Activated CD4-positive, CD25-positive, alpha-beta regulatory T cell treated with anti-CD3 and anti-CD28 coated beads, Interleukin-2, amount 50 U/mL, for 16 hours (primary cell): ENCODE results near the gene USP30.
A peak's percentile ranks its signal among the peaks of the same experiment; 100 is the strongest.
"Not testable (repeated sequence)": the region's sequence is repeated elsewhere in the genome, so short reads cannot be mapped to it uniquely, and the experiment has no call there.

Experiments
- DNase-seq: peaks from one replicate; pipeline ENCODE4 v3.0.0-alpha.2; 2020; ENCODE audit warnings: low read depth, low spot score

USP30 gene, protein sequence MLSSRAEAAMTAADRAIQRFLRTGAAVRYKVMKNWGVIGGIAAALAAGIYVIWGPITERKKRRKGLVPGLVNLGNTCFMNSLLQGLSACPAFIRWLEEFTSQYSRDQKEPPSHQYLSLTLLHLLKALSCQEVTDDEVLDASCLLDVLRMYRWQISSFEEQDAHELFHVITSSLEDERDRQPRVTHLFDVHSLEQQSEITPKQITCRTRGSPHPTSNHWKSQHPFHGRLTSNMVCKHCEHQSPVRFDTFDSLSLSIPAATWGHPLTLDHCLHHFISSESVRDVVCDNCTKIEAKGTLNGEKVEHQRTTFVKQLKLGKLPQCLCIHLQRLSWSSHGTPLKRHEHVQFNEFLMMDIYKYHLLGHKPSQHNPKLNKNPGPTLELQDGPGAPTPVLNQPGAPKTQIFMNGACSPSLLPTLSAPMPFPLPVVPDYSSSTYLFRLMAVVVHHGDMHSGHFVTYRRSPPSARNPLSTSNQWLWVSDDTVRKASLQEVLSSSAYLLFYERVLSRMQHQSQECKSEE

DNA sequence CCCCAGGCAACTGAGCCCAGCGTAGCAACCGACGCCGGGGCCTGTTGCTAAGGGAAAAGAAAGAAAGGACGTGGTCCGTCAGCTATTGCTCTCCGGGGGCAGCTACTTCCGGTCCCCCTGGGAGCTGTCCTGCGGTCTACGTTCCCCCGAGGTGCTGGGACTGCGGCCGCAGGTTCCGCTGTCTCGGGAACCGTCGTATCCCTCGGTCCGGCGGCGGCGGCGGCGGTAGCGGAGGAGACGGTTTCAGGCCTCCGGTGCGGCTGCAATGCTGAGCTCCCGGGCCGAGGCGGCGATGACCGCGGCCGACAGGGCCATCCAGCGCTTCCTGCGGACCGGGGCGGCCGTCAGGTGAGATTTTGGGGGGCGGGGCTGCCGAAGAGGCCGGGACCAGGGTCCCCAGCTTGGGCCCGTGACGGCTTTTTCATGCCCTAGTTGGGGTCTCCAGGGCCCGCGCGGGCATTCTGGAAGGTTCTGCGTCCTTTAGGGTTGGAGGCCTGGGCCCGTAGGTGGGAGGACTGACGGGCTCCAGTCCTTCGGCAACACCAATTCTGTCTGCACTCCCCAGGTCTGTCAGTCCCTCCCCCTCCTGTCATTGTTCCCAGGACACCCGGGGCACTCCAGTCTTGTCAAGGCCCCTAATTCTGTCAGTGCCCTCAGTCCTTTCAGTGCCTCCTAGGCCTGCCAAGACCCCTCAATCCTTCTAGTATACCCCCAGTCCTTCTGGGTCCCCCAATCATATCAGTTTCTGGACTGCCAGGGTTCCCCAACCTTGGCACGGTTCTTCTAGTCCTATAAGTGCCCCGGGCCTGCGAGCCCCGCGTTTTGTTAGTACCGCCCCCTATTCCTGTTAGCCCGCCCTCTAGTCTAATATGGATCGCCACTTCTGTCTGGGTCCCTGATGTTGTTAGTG, at the start of gene USP30:
TSS of gene USP30 (plus strand) at position 163 of the 910 bp plus-strand sequence. CDS start at position 266, 103 bp downstream.
- peak; percentile 64 for DNase-seq

DNA sequence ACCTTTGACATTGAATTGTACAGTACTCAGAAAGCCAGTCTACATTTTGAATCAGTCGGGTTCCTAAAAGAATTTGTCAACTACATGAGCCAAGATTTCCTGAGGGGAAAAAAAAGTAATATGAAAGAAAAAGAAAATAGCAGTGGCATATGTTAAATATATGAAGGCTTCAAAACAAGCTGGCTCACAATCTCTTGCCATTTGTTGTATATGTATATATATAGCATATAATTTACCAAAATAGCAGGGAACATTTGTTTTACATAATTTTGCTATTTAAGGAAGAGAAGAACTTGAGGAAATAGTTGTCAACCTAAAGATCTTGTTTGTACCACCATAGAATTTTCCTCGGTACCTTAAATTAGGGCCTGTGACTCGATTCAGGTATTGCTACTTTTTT, 48.4 kb upstream of the USP30 start:
- DNase-seq = no peak

DNA sequence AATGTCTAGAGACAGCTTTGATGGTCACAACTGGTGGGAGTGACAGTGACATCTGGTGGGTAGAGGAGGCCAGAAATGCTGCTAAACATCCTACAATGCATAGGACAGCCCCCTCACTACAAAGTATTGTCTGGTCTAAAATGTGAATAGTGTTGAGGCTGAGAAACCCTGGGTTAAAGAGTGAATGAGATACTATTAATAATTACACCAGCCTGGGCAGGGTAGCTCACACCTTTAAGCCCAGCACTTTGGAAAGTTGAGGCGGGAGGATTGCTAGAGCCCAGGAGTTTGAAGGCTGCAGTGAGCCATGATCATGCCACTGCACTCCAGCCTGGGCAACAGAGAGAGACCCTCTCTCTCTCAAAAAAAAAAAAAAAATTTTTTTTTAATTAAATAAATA, 42.6 kb upstream of the USP30 start:
- no peak for DNase-seq

DNA sequence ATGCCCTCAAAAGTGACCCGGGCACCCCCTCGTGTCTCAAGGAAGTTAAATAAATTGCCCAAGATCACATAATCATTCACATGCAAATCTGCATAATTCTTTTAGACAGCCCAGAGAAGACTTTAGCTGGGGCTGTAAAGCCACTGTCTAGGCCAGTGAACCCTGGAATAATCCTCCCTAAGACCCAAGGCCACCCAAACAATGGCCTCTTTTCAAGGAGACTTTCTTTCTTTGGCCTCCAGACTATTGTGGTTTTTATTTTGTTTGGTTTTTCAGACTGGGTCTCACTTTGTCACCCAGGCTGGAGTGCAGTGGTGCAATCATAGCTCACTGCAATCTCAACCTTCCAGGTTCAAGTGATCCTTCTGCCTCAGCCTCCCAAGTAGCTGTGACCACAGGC, 42.1 kb upstream of the USP30 start:
- DNase-seq = no peak

DNA sequence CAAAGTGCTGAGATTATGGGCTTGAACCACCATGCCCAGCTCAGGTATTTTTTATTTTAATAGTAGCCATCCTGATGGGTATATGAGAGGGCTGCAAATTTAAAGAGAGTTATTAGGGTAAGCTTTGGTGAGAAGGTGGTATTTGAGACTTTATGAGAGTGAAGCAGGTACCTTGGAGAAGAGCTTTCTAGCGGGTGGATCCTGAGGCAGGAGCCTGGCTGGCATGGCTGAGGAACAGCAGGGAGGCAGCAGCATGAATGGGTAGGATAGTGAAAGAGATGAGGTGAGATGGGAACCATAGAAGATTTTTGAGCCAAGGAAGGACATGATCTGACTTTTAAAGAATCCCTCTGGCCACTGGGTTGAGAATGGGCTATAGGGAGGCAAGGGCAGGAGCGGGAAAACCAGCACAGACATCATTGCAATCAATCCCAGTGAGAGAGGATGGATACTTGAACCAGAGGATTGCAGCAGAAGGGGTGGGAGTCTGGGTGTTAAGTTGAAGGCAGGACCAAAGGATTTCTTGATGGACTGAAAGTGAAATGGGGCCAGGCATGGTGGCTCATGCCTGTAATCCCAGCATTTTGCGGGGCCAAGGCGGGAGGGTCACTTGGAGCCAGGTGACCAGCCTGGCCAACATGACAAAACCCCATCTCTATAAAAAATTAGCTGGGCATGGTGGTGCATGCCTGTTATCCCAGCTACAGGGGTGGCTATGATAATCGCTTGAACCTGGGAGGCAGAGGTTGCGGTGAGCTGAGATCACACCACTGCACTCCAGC, 37.2 kb upstream of the USP30 start:
- no peak for DNase-seq

DNA sequence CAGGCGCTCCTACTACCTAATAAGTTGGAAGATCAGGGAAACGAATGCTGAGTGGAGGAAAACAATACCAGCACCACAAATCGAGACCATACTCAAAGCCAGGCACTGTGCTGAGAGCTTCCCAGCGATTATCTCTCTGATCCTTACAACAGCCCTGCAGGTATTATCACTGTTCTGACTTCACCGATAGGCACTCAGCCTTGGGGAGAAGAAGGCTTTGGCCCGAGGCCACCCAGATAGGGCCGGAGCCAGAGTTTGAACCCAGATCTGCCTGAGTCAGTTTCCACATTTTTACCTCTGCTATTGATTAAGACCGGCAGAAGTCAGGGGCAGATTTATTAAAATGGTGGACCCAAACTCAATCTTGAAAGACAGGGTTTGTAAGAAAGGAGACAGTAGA, 36.4 kb upstream of the USP30 start:
- DNase-seq = no peak

DNA sequence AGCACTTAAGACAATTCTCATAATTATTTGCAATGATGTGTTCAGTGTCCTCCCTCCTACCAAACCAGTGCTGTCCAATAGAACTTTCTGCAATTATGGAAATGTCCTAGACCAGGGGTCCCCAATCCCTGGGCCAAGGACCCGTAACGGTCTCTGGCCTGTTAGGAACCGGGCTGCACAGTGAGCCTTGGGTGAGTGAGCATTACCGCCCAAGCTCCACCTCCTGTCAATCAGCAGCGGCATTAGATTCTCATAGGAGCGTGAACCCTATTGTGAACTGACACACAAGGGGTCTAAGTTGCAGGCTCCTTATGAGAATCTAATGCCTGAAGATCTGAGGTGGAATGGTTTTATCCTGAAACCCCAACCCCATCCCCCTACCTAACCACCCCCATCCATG, 35.4 kb upstream of the USP30 start:
- DNase-seq = no peak

DNA sequence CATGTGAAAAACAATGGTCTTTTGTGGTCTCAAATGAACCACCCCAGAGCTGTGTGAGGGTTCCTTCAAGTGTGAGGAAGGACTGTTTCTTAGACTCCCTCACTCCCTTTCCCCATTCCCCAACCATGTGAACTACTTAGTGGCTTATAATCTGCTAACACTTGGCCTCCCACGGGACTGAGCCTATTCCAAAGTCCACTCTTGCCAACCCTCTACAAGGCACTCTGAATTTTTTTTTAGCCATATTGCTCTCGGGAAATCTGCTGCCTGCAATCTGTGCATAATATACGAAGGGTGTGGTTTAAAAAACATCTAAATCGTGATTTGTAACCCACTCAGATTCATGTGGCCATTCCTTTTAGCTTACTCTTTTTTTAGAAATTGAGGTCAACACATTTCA, 34.1 kb upstream of the USP30 start:
- no peak for DNase-seq

DNA sequence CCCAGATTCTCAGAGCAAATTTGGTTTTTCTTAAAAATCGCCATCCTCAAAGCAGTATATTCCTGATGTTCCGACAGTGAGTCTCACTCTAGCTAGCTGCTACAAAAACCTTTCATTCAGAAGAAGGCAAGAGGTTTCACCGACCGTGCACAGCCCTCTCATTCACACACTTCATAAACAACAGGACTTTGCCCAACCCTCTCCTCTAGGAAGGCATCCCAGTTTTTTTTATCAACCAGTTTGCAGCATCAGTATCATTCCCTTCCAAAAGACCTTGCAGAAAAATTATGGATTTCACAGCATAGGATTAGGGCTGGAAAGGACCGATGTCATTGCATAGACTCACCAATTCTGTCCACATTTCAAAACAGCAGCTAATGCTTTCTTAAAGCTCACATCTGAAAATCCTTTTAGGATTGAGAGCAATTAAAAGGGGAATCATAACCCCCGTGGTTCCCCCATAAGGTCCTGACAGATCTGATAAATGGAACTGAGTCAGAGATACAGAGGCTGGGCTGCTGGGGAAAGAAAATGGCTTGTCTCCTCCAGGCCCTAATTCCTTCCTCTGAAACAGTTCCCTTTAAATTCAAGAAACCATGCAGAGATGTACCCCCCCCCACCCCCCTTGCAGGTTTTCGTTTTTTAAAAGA, 32.1 kb upstream of the USP30 start:
- DNase-seq = no peak

DNA sequence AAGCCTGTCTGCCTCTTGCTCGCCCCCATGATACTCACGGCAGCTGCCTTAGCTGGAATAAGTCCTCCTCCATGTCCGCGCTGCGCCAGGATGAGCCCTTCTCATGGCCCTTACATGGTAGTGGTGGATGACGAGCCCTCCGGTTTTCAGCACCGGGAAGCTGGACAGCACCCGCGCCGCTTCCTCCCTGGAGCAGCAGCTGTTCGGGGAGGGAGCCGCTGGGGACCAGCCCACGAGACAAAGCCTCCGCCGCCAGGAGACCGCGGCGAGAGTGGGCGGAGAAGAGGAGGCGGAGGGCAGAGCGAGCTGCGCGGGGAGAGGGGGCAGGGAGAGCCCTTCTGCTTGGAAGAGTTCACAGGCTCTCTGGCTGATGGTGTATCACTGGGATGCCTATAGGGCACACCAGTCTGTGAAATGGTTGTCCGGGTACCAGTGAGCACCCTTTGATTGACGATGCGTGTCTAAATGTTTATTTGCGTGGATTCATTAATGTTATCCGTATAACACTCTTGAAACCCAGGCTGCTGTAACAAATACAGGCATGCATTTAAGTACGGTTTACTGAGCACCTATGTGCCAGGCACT, 31.5 kb upstream of the USP30 start, which contains the start of gene SVOP:
TSS of gene SVOP (minus strand) at position 273 of the 585 bp plus-strand sequence. CDS start at position 73, 200 bp downstream.
- DNase-seq = no peak

DNA sequence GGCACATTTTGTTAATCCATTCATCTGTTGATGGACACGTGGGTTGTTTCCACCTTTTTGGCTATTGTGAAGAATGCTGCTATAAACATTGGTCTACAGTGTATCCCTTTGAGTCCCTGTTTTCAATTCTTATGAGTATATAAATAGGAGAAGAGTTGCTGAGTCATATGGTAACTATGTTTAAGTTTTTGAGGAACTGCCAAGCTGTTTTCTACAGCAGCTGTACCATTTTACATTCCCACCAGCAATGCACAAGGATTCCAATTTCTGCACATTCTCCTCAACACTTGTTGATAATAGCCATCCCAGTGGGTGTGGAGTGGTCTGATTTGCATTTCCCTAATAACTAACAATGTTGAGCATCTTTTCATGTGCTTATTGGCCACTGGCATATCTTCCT, 24.6 kb upstream of the USP30 start:
- DNase-seq = no peak

DNA sequence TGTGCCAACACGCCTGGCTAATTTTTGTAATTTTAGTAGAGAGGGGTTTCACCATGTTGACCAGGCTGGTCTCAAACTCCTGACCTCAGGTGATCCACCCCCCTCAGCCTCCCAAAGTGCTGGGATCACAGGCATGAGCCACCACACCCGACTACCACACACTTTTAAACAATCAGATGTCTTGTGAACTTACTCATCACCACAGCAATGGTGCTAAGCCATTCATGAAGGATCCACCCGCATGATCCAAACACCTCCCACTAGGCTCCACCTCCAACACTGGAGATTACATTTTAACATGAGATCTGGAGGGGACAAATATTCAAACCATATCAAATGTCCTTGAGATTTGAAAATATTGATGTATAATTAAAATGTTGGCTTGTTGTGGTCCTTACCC, 23.8 kb upstream of the USP30 start:
- not testable (repeated sequence) for DNase-seq

DNA sequence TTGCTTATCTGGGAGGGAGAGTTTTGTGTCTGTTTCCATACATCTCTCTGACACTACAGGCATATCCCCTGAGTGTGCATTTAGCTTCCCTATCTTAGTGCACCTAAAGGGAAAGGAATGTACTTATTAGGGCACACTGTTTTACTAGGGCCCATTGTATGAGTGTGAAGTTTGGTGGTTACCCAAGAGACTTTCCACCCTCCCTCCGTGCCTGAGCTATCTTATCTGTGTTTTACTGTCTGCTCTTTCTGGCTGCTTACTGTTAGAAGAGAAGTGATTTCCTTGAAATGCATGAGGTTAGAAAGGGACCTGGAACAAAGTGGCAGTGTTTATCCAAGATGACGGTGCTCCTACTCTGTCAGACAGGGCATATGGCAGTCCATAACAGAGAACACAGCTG, 23.0 kb upstream of the USP30 start:
- no peak for DNase-seq

DNA sequence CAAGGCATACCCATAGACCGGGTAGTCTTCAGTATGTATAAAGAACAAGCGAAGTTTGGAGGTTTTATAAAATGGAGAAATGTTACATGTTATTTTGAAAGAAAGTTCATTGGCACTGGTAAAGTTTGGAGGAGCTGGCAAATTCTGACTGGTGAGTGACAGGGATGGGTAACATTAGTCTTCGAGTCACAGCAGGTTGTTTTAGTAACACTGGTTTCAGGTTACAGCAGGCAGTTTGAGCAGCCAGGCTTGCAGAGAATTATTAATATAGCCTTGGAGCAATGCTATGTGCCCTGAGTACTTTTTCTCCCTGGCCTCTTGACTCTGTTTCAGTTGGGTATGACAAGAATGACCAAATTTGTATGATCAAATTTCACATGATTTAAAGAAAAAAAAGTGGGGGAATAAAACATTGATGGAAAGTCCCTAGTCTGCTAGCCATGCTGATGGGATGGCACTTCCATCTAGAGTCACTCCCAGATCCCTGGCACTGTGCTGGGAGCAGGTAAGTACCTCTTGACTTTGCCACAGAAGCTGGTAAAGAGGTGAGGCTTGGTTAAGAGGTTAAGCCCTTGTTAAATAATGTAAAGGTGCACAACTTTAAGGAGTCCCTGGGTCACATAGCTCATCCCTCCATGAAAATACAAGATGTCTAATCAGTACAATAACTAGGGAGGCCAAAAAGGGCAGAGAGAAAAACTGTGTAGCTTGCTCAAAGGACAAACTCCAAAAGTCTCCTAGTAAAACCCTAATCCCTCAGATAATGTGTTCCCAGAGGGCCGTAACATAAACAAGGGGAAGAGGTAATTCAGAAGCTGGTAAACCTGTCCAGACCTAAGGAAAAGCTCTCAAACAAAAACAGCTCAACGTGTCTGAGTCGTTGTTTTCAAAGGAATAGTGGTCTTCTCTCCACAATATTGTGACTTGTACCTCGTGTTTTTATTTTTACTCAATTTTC, 18.9 kb upstream of the USP30 start:
- no peak for DNase-seq

DNA sequence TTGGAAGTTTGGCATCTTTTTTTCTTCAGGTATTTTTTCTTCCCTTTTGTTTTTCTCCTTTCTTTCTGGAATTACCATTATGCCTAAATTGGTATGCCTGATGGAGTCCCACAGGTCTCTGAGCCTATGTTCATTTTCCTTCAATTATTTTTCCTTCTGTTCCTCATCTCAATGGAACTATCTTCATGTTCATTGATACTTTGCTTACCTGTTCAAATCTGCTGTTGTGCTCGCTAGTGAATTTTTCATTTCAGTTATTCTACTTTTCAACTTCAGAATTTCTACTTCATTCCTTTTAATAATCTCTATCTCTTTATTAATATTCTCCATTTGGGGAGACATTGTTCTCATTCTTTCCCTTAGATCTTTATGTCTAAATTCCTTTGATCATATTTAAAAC, 15.4 kb upstream of the USP30 start:
- DNase-seq = no peak

DNA sequence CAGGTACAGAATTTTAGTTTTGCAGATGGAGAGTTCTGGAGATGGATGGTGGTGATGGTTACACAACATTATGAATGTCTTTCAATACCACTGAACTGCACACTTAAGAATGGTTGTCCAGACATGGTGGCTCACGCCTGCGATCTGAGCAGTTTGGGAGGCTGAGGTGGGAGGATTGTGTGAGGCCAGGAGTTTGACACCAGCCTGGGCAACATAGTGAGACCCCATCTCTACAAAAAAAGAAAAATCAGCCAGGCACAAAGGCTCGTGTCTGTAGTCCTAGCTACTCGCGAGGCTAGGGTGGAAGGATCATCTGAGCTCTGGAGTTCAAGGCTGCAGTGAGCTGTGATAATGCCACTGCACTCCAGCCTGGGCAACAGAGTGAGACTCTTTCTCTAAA, 8.1 kb upstream of the USP30 start:
- no peak for DNase-seq

DNA sequence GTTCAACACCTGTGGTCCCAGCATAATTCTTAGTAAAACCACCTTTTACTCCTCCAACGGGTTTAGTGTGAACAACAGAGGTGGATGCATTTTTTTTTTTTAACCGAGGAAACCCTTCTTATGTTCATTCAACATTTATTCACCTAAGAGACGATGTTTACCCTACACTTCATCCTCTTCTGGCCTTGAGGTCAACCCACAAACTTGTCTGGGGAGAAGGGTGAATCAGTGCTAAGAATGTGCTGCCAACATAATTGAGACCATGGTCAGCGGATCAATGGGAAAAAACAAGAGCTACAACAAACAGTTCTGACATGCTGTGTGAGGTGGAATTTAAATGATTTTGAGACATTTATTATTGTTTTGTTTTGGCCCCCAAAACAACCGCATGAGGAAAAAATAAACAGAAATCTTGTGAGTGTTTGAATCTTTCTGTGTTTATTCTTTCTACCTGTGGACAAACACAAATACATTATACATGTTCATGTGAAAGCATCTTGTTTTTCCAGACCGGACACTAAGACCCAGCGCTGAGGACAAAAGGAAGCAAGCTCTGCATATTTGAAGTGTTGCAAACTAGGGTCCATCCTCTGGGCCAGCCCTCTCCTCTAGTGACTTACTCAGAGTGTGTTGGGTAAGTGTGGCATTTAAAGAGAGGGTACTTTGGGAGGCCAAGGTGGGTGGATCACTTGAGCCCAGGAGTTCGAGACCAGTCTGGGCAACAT, 5.1 kb upstream of the USP30 start:
- DNase-seq = no peak

DNA sequence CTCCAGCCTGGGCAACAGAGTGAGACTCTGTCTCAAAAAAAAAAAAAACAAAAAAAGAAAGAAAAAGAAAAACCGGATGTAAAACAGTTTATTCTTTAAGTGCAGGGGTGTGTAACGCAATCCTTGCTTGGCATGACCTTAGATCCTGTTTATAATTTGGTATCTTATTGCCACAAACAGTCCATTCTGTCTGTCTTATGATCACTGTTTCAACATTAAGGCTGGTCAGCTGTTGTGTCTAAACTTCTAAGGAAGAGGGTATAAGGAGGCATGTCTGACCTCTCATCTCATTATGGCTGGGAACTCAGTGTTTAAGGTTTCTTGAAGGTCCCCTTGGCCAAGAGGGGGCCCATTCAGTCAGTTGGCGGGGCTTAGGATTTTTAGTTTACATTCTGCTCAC, 3.7 kb upstream of the USP30 start:
- not testable (repeated sequence) for DNase-seq

DNA sequence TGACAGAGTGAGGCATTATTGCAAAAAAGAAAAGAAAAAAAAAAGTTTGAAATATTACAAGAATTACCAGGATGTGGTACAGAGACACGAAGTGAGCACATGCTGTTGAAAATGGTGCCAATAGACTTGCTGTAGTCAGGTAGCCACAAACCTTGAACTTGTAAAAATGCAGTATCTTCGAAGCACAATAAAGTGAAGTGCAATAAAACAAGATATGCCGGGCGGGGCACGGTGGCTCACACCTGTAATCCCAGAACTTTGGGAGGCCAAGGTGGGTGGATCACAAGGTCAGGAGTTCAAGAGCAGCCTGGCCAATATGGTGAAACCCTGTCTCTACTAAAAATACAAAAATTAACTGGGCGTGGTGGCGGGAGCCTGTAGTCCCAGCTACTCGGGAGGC, 2.6 kb upstream of the USP30 start:
- not testable (repeated sequence) for DNase-seq
